Panc1 (cell line): Measurements from ENCODE around the gene ADAM11.

ENCODE experiments used
- POLR2AphosphoS5 ChIP-seq: IDR thresholded peaks from 2 replicates; pipeline ENCODE4 v1.6.1; 2012; ENCODE audit warnings: mild to moderate bottlenecking, low read depth, low read length, moderate library complexity
- SIN3A ChIP-seq: IDR thresholded peaks from 2 replicates; pipeline ENCODE4 v1.6.1; 2012; ENCODE audit warnings: low read depth, mild to moderate bottlenecking, low read length, moderate library complexity, borderline replicate concordance; ENCODE audit not compliant: insufficient read depth
- TCF7L2 ChIP-seq: IDR thresholded peaks from 2 replicates; pipeline ENCODE4 v1.6.1; 2011; ENCODE audit warnings: mild to moderate bottlenecking, low read depth, low read length, inconsistent platforms
- TF ChIP-seq, protein P1 (sequence below): fragments of 450-650 bp; IDR thresholded peaks from 2 replicates; pipeline ENCODE4 v1.5.1; 2017; ENCODE audit warnings: mild to moderate bottlenecking

DNA sequence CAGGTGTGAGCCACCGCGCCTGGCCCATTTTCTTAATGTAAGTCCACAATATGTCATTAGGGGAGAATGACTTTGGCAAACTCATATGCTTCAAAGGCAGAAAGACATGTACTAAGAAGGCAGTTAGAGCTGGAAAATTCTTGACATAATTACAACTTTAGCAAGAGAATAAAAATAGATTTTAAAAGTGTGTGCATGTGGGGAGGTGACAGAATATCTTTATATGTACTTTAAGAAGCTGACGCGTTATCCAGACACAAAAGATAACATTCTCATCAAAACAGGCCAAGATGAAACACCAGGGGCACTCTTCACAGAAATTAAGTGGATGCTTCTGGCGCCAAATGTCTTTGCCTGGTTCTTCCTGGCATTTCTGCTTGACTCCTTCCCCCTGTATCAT, 43.1 kb downstream of the ADAM11 start:
- no peak for TF ChIP-seq POLR2AphosphoS5
- TF ChIP-seq, protein P1, sequence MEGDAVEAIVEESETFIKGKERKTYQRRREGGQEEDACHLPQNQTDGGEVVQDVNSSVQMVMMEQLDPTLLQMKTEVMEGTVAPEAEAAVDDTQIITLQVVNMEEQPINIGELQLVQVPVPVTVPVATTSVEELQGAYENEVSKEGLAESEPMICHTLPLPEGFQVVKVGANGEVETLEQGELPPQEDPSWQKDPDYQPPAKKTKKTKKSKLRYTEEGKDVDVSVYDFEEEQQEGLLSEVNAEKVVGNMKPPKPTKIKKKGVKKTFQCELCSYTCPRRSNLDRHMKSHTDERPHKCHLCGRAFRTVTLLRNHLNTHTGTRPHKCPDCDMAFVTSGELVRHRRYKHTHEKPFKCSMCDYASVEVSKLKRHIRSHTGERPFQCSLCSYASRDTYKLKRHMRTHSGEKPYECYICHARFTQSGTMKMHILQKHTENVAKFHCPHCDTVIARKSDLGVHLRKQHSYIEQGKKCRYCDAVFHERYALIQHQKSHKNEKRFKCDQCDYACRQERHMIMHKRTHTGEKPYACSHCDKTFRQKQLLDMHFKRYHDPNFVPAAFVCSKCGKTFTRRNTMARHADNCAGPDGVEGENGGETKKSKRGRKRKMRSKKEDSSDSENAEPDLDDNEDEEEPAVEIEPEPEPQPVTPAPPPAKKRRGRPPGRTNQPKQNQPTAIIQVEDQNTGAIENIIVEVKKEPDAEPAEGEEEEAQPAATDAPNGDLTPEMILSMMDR: no peak
- TF ChIP-seq SIN3A: no peak
- TF ChIP-seq TCF7L2: no peak
